HCT116 (cell line): ENCODE data around the gene SEMA5A. TPM values are rescaled to one million over a fixed set of nuclear protein-coding genes. Genes with fewer than 3 reads are reported as not detected.

Experiments
- ATAC-seq: fragments of 200-7000 bp; cut with Tn5 transposase; 2 replicates; pipeline ENCODE4 v1.9.1; 2020; ENCODE audit warnings: mild to moderate bottlenecking, moderate library complexity
- BruUV-seq: library from RNA; stranded (reverse); fragments of 400-500 nt; replicated peaks from 2 replicates; lab custom pipeline; 2021; lab: Mats Ljungman, UMichigan
- CTCF ChIA-PET: fragments of 300-600 bp; sonication (Branson Sonifier 250); formaldehyde crosslinking; loops from one replicate; lab custom pipeline; 2021; ENCODE audit warnings: antibody characterized with exemption; lab: Charles Lee
- POLR2A ChIA-PET: fragments of 300-600, 350-600 bp; sonication (Branson Sonifier 250); formaldehyde crosslinking; loops from one replicate; lab custom pipeline; 2021; ENCODE audit warnings: antibody characterized with exemption; lab: Charles Lee
- RAD21 ChIA-PET, 2 experiments: fragments of 300-600 bp; sonication (Branson Sonifier 250); formaldehyde crosslinking; loops; one replicate each; lab custom pipeline; 2023; ENCODE audit warnings: low total read pairs in 2 of 2; ENCODE audit not compliant: uncharacterized antibody in 2 of 2, unreplicated experiment in 2 of 2, low non-redundant PET in 1 of 2; lab: Charles Lee
- DNase-seq: peaks from one replicate; pipeline ENCODE4 v3.0.0-alpha.2; 2010; ENCODE audit warnings: low read depth, low spot score
- H2AFZ ChIP-seq: fragments of 200-600 bp; shearing (Covaris generic), sonication (generic); 2 replicates; pipeline ENCODE4 v1.6.1; 2017; ENCODE audit warnings: low read depth, mixed run types, mixed read lengths, antibody characterized with exemption, low read length; ENCODE audit not compliant: poor library complexity, severe bottlenecking
- H3K27ac ChIP-seq: 2 replicates; pipeline ENCODE4 v1.5.1; 2012; ENCODE audit warnings: low read depth, low read length
- H3K27me3 ChIP-seq: fragments of 200-600 bp; sonication (generic); 2 replicates; pipeline ENCODE4 v1.6.1; 2016; ENCODE audit warnings: mixed run types, low read length, mixed read lengths; ENCODE audit not compliant: insufficient read depth
- H3K36me3 ChIP-seq, 2 experiments: fragments of 200-500 bp in 1 of 2; fragments of 200-600 bp in 1 of 2; sonication (Bioruptor generic) in 1 of 2; sonication (generic) in 1 of 2; 2 replicates each; pipeline versions ENCODE4 v1.5.1 to v1.6.1; 2014 to 2016; ENCODE audit warnings: low read length in 2 of 2, inconsistent platforms in 1 of 2, mixed read lengths in 1 of 2, mixed run types in 1 of 2; ENCODE audit not compliant: insufficient read depth in 2 of 2, control insufficient read depth in 1 of 2
- H3K4me1 ChIP-seq, 2 experiments: fragments of 200-600 bp in 1 of 2; sonication (generic) in 1 of 2; 2 replicates each; pipeline versions ENCODE4 v1.5.1 to v1.6.1; 2012 to 2017; ENCODE audit warnings: low read length in 2 of 2, inconsistent platforms in 1 of 2, mild to moderate bottlenecking in 1 of 2, mixed read lengths in 1 of 2, mixed run types in 1 of 2, moderate library complexity in 1 of 2; ENCODE audit not compliant: insufficient read depth in 2 of 2, control insufficient read depth in 1 of 2
- H3K4me2 ChIP-seq: fragments of 200-600 bp; sonication (generic); 2 replicates; pipeline ENCODE4 v1.6.1; 2017; ENCODE audit warnings: mixed run types, low read length, mixed read lengths
- H3K4me3 ChIP-seq, 2 experiments: fragments of 200-600 bp in 1 of 2; sonication (generic) in 1 of 2; replicated peaks in 1 of 2; 2 replicates each; pipeline ENCODE4 v1.5.1; 2011 to 2016; ENCODE audit warnings: low read length in 2 of 2, control low read depth in 1 of 2, low read depth in 1 of 2, mild to moderate bottlenecking in 1 of 2, mixed read lengths in 1 of 2, mixed run types in 1 of 2
- H3K79me2 ChIP-seq: fragments of 200-600 bp; sonication (generic); 2 replicates; pipeline ENCODE4 v1.6.1; 2017; ENCODE audit warnings: mild to moderate bottlenecking, mixed run types, low read length, moderate library complexity, mixed read lengths; ENCODE audit not compliant: insufficient read depth
- H3K9ac ChIP-seq: fragments of 200-600 bp; sonication (generic); 2 replicates; pipeline ENCODE4 v1.6.1; 2016; ENCODE audit warnings: low read length, mixed read lengths
- H3K9me2 ChIP-seq: fragments of 200-600 bp; sonication (generic), shearing (Covaris generic); 2 replicates; pipeline ENCODE4 v1.6.1; 2017; ENCODE audit warnings: mixed run types, mild to moderate bottlenecking, moderate library complexity; ENCODE audit not compliant: insufficient read depth
- H3K9me3 ChIP-seq, 2 experiments: fragments of 200-500 bp in 1 of 2; fragments of 200-600 bp in 1 of 2; sonication (Bioruptor generic) in 1 of 2; sonication (generic) in 1 of 2; 2 replicates each; pipeline ENCODE4 v1.6.1; 2014 to 2017; ENCODE audit warnings: low read length in 2 of 2, mixed read lengths in 2 of 2, inconsistent platforms in 1 of 2, low read depth in 1 of 2, mild to moderate bottlenecking in 1 of 2, mixed run types in 1 of 2, moderate library complexity in 1 of 2; ENCODE audit not compliant: control insufficient read depth in 1 of 2, insufficient read depth in 1 of 2
- H4K20me1 ChIP-seq: fragments of 200-600 bp; sonication (generic), shearing (Covaris generic); 2 replicates; pipeline ENCODE4 v1.6.1; 2017; ENCODE audit warnings: mixed run types, mild to moderate bottlenecking, moderate library complexity; ENCODE audit not compliant: insufficient read depth
- ATF3 ChIP-seq: IDR thresholded peaks from 2 replicates; pipeline ENCODE4 v1.6.1; 2012
- CBX3 ChIP-seq: IDR thresholded peaks from 2 replicates; pipeline ENCODE4 v1.6.1; 2012; ENCODE audit warnings: low read depth
- CEBPB ChIP-seq: IDR thresholded peaks from 2 replicates; pipeline ENCODE4 v1.6.1; 2012; ENCODE audit warnings: low read depth
- EGR1 ChIP-seq: IDR thresholded peaks from 2 replicates; pipeline ENCODE4 v1.6.1; 2012; ENCODE audit warnings: low read depth
- ELF1 ChIP-seq: IDR thresholded peaks from 2 replicates; pipeline ENCODE4 v1.6.1; 2012; ENCODE audit warnings: low read depth, borderline replicate concordance
- EZH2 ChIP-seq: fragments of 200-600 bp; sonication (generic); IDR thresholded peaks from 2 replicates; pipeline ENCODE4 v1.6.1; 2017; ENCODE audit warnings: antibody characterized with exemption, mixed run types
- EZH2phosphoT487 ChIP-seq: fragments of 200-600 bp; IDR thresholded peaks from 2 replicates; pipeline ENCODE4 v1.6.1; 2018; ENCODE audit warnings: antibody characterized with exemption, borderline replicate concordance
- FOSL1 ChIP-seq: IDR thresholded peaks from 2 replicates; pipeline ENCODE4 v1.6.1; 2012; ENCODE audit warnings: low read depth
- JUND ChIP-seq: IDR thresholded peaks from 2 replicates; pipeline ENCODE4 v1.6.1; 2012
- MAX ChIP-seq: IDR thresholded peaks from 2 replicates; pipeline ENCODE4 v1.6.1; 2012
- POLR2AphosphoS5 ChIP-seq: IDR thresholded peaks from 2 replicates; pipeline ENCODE4 v1.6.1; 2011; ENCODE audit warnings: mild to moderate bottlenecking, low read depth, low read length, moderate library complexity
- RAD21 ChIP-seq: IDR thresholded peaks from 2 replicates; pipeline ENCODE4 v1.6.1; 2012; ENCODE audit warnings: low read depth, mild to moderate bottlenecking
- REST ChIP-seq: IDR thresholded peaks from 2 replicates; pipeline ENCODE4 v1.6.1; 2012; ENCODE audit warnings: low read depth
- SIN3A ChIP-seq: IDR thresholded peaks from 2 replicates; pipeline ENCODE4 v1.6.1; 2012; ENCODE audit warnings: low read depth
- SP1 ChIP-seq: IDR thresholded peaks from 2 replicates; pipeline ENCODE4 v1.6.1; 2012; ENCODE audit warnings: low read depth
- YY1 ChIP-seq: IDR thresholded peaks from 2 replicates; pipeline ENCODE4 v1.6.1; 2011; ENCODE audit warnings: low read length, low read depth, moderate library complexity, mild to moderate bottlenecking; ENCODE audit not compliant: insufficient replicate concordance; ENCODE audit errors: extremely low read depth
- ZBTB33 ChIP-seq: IDR thresholded peaks from 2 replicates; pipeline ENCODE4 v1.6.1; 2011; ENCODE audit warnings: mild to moderate bottlenecking, low read length, moderate library complexity; ENCODE audit not compliant: insufficient replicate concordance; ENCODE audit errors: extremely low read depth
- ZFX ChIP-seq: fragments of 450-650 bp; IDR thresholded peaks from 2 replicates; pipeline ENCODE4 v1.6.1; 2017
- ZNF274 ChIP-seq: fragments of 200-500 bp; sonication (Bioruptor generic); IDR thresholded peaks from 2 replicates; pipeline ENCODE4 v1.6.1; 2014; ENCODE audit warnings: mild to moderate bottlenecking, low read depth, low read length, inconsistent platforms
- intact Hi-C: fragments of 100-400 bp; cut with micrococcal nuclease; formaldehyde crosslinking; loops from 2 replicates; pipeline ENCODE4 v1.10.0; 2022
- total RNA-seq: library from RNA; stranded (reverse); gene quantifications from one replicate; pipeline ENCODE4 v1.2.1, GENCODE V29; 2021; ENCODE audit not compliant: unreplicated experiment
- TF ChIP-seq, protein P1 (sequence below), 3 experiments: fragments of 200-600 bp in 1 of 3; sonication (generic) in 1 of 3; IDR thresholded peaks in 2 of 3; conservative IDR thresholded peaks in 1 of 3; 2 replicates each; pipeline ENCODE4 v1.5.1; 2012 to 2017; ENCODE audit warnings: low read depth in 2 of 3, low read length in 2 of 3, antibody characterized with exemption in 1 of 3, borderline replicate concordance in 1 of 3, control low read depth in 1 of 3, mild to moderate bottlenecking in 1 of 3, mixed read lengths in 1 of 3, mixed run types in 1 of 3, moderate library complexity in 1 of 3; ENCODE audit not compliant: insufficient read depth in 1 of 3

SEMA5A gene
- total RNA-seq, 1 experiment from 2014 or later, result 0.02 TPM

DNA sequence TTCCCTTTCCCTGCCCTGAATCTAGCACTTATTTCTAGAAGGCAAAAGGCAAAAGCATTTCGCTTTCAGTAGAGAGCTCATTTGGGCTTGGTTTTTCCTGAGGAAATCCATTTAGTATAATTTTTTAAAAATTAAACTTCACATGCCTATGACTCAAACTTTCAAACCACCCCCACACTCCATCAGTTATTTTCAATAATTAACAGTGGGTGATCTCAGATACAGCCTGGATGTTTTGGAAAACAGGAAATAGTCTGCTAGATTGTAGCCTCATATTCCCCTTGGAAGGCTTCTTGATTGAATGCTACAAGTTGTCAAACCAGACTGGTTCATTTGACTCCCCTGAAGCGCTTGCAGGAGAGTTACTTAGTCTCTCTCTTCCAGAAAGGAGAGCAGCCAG, 40.6 kb downstream of the SEMA5A start:
- ChIA-PET POLR2A (no interaction called here), RAD21 (no interaction called here), CTCF (no interaction called here)
- no peak overlapping the region for H3K9ac ChIP-seq
- intact Hi-C loops, result no loop called here
- H3K36me3 ChIP-seq, result no peaks in the 10 kb centered on the region
- no peak overlapping the region for H2AFZ ChIP-seq
- peaks cover 0 to 18% of the 10 kb centered on the region in 2 experiments; a peak in 2 of 4 replicates for H3K9me3 ChIP-seq
- no peak overlapping the region for H3K27ac ChIP-seq
- no peak overlapping the region for H3K4me3 ChIP-seq
- H3K4me2 ChIP-seq, result no peak overlapping the region
- ATAC-seq (no peak), DNase-seq (no peak)
- no peaks in the 10 kb centered on the region for H3K4me1 ChIP-seq
- no peaks in the 10 kb centered on the region for H3K9me2 ChIP-seq
- no peaks in the 10 kb centered on the region for H4K20me1 ChIP-seq
- no peak for TF ChIP-seq ZBTB33
- TF ChIP-seq ZFX, result no peak
- TF ChIP-seq REST, result no peak
- TF ChIP-seq EZH2phosphoT487, result no peak
- no peak for TF ChIP-seq EZH2
- TF ChIP-seq MAX, result no peak
- TF ChIP-seq SP1, result no peak
- no peak for TF ChIP-seq RAD21
- no peak for TF ChIP-seq POLR2AphosphoS5
- TF ChIP-seq EGR1, result no peak
- TF ChIP-seq JUND, result no peak
- no peak for TF ChIP-seq FOSL1
- TF ChIP-seq, protein P1, sequence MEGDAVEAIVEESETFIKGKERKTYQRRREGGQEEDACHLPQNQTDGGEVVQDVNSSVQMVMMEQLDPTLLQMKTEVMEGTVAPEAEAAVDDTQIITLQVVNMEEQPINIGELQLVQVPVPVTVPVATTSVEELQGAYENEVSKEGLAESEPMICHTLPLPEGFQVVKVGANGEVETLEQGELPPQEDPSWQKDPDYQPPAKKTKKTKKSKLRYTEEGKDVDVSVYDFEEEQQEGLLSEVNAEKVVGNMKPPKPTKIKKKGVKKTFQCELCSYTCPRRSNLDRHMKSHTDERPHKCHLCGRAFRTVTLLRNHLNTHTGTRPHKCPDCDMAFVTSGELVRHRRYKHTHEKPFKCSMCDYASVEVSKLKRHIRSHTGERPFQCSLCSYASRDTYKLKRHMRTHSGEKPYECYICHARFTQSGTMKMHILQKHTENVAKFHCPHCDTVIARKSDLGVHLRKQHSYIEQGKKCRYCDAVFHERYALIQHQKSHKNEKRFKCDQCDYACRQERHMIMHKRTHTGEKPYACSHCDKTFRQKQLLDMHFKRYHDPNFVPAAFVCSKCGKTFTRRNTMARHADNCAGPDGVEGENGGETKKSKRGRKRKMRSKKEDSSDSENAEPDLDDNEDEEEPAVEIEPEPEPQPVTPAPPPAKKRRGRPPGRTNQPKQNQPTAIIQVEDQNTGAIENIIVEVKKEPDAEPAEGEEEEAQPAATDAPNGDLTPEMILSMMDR (IDR thresholded peaks at IDR 0.05 in 2 of 3, conservative IDR thresholded peaks at IDR 0.05 in 1 of 3; ENCODE audit: borderline replicate concordance in 1 of 3, insufficient read depth in 1 of 3, low read depth in 2 of 3, low read length in 2 of 3), result no peak
- no peak for TF ChIP-seq YY1
- no peak for TF ChIP-seq CEBPB
- no peak for TF ChIP-seq ATF3
- no peak for TF ChIP-seq ZNF274
- TF ChIP-seq ELF1, result no peak
- no peak for TF ChIP-seq CBX3
- TF ChIP-seq SIN3A, result no peak
- no peaks in the 10 kb centered on the region for H3K79me2 ChIP-seq
- no TSS peak for BruUV-seq
- H3K27me3 ChIP-seq, result no peaks in the 10 kb centered on the region
